CD4-positive, alpha-beta T cell treated with Interleukin-6 at 100 ng/mL for 8 hours (primary cell): ENCODE results near the gene LAMTOR3.
A peak's percentile ranks its signal among the peaks of the same experiment; 100 is the strongest.

Experiments used
- DNase-seq: peaks from one replicate; pipeline ENCODE4 v3.0.0-alpha.2; 2020; ENCODE audit warnings: mixed read lengths, low spot score

Gene LAMTOR3, protein sequence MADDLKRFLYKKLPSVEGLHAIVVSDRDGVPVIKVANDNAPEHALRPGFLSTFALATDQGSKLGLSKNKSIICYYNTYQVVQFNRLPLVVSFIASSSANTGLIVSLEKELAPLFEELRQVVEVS

DNA sequence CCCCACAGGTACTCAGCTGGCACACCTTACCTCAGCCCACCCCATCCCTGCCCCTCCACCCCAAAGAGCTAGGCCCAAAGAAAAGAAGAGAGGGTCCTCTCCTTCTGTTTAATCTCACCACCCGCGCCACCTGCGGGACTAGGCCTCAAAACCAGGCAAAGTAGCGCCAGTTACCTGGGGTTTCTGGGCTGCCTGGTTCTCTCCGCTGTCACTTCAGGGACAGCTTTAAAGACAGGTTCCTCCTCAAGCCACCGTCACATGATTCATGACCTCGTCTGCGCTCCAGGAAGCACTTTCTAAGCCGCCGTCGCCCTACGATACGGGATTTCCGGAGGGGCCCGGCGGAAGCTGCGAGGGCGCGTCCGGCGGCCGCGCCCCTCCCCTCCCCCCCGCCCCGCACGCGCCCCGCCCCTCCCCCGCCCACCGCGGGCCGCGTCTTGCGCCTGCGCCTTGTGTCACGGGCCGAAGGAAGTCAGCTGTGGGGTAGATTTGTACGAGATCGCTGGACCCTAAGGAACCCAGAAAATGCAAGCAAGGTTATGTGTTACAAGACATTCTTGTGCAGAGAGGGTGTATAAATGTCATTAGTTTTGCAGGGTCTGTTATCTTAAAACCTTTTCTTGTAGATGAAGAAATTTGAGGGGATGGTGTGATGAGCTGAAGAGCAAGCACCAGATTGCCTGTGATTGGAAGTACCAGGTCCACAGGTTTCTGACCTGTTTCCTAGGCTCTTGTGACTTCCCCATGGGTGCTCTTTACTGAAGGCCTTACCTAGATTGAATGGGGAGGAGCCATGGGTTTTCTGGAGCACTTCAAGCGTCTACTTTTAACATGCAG is at the start of gene LAMTOR3:
Gene LAMTOR3 (minus strand): TSS at position 267 of the 837 bp plus-strand sequence. CDS start 464 bp downstream, outside the sequence.
- peak; percentile 91 for DNase-seq

DNA sequence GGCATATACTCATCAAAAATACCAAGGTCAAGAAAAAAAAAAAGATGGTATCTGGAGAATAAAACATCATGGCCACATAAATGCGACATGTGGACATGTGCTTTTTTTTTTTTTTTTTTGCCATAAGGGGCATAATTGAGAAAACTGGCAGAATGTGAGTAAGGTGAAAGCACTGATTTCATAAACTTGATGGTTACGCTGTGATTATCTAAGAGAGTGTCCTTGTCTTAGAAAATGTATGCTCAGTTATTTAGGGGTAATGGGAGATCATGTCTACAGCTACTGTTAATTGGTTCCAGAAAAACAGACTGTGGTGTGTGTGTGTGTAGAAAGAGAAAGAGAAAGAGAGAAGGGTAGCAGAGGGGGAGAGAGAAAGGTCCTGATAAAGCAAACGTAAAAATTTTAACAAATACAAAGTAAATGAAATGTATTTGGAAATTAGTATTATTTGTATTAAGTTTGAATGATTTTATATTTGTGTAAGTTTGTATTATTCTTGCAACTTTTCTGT is 44.1 kb upstream of the LAMTOR3 start:
- DNase-seq: no peak

DNA sequence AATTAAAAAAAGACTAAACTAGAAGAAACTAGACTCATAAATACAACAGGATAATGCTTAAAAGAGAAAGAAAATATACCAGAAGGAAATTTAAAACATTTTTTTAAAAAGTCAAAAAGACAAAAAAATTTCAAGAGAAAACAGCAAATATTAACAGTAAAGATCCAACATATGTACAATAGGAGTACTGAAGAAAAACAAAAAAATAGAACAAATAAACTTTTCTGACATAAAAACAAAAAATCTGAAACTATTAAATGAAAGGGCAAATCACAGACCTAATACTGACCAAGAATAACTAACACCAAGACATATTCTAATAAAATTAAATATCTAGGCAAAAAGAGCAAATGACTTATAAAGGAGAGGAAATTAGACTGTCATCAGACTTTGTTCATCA is 40.7 kb upstream of the LAMTOR3 start:
- no peak for DNase-seq

DNA sequence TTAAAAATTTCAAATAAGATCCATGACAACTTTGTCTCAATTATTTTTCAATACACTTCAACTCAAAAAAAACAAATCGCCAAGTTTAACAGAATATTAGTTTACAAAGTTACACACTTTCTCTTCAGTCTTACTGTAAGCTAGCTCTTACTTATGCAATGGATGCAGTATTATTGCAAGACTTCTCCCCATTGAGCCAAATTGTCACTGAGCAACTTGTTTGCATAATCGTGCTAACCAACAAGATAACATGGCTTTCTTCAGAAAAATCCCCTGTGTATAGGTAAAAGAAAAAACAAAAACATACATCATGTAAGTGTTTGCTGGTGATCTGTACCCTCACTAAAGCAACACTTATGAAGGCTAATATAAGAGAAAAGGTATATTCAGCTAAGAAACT is 33.3 kb upstream of the LAMTOR3 start:
- no peak for DNase-seq

DNA sequence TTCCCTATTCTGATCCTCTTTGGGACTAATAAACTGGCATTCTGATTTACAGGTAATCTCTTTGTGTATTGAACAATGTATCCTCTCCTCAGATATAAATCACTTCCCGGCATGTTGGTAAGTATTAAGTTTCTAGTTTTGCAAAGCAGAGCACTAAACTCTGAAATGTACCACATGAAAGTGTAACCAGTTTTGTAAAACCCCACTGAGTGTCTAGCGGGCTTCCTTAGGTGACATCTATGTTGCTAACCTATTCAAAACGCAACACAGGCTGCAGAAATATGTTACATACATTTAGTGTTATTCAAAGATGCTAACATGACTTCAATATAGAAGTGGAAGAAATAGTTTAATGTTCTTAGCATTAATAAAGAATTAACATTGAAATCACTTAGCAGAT is 26.9 kb upstream of the LAMTOR3 start:
- peak; percentile 15 for DNase-seq

DNA sequence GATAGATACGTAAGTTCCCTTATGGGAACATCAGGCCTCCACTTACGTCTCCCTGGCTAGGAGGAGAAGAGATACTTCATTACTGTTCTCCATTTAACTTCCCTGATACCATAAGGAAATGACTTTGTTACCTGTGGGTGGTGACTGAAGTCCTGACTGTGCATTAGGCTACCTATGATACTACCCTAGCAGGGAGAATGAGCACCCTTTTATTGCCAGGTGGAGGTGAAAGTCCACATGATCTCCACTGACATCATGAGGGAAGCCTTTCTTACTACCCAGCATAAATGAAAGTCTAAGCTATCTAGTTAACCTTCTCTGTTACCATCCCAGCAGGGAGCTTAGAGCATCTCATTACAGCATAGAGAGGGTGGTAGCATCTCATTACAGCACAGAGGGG is 24.4 kb upstream of the LAMTOR3 start:
- no peak for DNase-seq

DNA sequence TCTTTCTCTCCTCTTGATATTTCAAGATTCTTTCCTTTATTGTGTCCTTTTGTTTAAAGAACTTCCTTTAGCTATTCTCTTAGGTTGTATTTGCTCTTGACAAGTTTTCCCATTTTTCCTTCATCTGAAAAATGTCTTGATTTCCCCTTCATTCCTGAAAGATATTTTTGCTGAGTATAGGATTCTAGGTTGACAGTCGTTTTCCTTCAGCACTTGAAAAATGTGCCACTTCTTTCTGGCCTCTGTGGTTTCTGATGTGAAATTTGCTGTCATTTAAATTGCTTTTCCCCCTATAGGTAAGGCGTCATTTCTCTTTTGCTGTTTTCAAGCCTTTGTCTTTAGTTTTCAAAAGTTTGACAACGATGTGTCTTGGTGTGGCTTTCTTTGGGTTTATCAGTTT is 23.3 kb upstream of the LAMTOR3 start:
- DNase-seq: no peak

DNA sequence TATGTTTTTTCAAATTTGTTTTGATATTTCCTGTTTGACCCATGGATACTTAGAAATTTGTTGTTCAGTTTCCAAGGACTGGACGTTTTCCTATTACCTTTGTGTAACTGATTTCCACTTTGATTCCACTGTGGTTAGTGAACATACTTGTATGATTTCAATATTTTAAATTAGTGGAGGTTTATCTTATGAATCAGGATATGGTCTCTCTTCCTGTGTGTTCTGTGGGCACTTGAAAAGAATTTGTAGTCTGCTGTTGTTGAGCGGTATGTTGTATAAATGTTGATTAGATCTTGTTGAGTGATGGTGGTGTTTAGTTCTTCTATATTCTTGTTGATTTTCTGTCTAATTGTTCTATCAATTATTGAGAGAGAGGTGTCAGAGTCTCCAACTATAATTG is 21.2 kb upstream of the LAMTOR3 start:
- no peak for DNase-seq

DNA sequence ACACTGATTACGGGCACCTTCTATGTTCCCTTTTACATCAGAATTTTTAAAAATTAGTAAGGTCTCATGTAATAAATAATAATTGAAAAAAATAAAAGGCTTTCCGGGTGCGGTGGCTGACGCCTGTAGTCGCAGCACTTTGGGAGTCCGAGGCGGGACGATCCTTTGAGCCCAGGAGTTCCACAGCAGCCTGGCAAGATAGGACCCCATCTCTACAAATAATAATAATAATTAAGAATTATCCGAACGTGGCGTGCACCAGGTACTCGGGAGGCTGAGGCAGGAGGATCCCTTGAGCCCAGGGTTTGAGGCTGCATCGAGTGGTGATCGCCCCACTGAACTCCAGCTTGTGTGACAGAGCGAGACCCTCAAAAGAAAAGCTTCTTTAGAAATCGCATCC is 771 bp upstream of the LAMTOR3 start:
- DNase-seq: no peak

DNA sequence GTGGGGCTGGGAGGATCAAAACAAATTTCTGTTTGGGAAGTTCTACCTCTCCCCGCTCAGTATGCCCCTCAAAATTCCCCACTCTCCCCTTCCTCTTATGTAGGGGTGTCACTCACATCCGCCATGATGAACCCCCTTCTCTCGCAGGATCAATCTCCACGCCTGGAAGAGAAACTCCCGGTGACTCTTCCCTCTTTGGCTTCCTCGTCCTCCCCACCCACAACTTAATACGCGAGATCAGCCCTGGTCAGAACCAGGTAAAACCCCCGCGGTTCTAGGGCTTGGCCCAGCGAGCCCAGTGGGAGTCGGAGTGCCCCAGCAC is 427 bp downstream of the LAMTOR3 start:
- no peak for DNase-seq

DNA sequence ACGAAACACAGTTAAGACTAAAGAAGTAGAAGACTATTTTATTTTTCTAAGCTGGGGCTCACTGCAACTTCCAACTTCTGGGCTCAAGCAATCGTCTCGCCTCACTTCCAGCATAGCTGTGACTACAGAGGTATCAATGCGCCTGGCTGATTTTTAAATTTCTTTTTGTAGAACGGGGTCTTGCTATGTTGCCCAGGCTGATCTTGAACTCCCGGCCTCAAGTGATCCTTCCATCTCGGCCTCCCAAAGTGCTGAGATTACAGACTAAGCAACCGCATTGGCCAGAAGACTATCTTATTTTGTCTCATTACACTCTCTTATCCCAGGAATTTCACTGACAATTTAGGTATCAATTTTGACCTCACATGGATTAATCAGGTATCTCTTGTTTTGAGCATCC is 1.2 kb downstream of the LAMTOR3 start:
- DNase-seq: no peak

DNA sequence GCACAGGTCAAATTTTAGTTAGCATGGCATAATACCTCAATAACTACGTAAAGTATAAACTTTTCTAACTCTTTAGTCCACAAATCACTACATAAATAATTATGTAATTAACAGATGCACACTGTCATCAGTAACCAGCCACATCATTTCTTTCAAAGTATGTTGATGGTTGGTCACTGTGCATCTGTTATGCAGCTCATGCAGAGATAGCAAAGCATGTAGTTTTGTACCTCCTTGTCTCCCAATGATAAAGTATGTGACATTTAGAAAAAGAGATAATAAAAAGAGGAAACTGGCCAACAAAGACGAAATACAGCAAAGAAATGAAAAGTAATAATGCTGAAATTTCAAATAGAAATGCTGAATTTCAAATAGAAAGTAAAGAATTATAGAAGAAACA is 2.9 kb downstream of the LAMTOR3 start:
- no peak for DNase-seq

DNA sequence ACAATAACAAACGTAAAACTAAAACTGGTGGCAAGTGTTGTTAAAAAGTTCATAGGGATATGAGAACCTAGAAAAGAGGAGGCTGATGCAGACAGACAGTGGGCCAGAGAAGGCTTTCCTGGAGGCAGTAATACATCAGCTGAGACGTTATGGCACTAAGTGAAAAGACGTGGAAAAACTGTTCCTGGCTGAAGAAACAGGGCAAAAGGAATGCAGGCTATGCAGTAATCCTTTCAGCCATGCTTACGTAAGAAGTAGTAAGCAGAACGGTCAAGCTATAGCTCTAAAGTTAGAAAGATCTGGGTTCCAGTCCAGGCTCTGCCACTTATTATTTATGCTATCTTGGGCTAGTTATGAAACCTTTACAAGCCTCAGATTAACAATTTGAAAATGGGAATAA is 6.4 kb downstream of the LAMTOR3 start:
- no peak for DNase-seq

DNA sequence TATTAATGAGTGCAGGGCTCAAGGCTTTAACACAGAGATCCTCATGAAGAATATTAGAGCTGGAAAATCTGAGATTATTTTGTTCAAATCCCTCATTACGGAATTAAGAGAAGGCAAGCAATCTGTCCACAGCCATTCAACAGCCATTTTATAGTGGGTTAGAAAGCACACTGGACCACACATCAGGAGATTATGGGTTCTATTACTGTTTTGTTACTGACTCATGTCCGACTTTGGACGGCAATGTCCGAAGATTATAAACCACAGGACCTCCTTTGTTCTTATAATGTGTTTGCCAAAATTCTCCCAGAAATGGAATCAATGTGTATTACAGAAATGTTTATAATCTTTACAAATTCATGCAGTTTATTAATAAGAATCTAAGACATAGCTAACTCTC is 8.1 kb downstream of the LAMTOR3 start:
- no peak for DNase-seq

DNA sequence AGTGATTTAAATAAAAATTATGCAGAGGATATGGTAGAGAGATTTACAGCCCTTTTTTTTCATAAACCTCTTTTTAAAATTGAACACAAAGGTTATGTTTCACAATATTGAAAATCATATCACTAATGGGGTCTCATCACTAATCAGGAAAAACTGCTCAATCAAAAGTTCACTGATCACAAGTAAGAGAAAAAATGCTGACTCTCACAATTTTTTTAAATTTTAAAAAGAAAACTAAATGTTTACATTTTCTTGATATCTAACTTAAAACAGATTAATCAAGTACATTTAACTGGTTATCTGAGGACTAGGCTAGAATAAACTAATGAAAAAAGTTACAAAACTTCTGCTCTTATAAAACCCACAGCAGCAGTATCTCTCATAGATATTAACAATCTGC is 8.5 kb downstream of the LAMTOR3 start:
- DNase-seq: no peak

DNA sequence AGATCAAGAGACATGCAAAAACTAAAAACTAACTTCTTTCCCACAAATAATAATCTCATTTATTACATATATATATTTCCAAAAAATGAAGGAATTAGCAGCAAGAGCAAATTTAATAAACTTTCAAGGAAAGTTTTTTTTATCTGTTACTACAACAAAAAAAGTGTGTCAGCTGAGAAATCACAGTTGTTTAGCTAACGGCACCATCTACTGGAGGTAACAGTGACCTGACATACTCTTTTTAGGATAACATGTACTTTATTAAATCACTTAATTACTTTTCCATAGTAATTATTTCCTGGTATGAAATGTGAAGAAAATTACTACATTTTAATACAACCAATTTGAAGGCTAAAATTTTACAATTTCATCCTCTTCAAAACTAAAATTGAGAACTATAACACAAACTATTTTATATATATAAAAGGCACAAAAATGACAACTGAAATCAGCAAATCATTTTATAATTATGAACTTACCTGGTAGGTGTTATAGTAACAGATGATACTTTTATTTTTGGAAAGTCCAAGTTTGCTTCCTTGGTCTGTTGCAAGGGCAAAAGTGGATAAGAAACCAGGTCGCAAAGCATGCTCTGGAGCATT is 9.1 kb downstream of the LAMTOR3 start:
- peak; percentile 43 for DNase-seq

DNA sequence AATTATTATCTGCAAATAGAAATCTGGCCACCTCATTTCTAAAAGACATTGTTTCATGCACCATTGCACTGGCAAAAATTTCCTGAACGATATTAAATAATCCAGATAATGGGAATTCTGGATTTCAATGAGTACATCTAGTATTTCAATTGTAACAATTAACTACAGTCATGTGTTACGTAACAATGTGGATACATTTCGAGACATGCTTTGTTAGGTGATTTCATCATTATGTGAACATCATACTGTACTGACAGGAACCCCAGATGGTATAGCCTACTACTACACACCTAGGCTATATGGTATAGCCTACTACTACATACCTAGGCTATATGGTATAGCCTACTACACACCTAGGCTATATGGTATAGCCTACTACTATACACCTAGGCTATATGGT is 14.8 kb downstream of the LAMTOR3 start:
- DNase-seq: no peak

DNA sequence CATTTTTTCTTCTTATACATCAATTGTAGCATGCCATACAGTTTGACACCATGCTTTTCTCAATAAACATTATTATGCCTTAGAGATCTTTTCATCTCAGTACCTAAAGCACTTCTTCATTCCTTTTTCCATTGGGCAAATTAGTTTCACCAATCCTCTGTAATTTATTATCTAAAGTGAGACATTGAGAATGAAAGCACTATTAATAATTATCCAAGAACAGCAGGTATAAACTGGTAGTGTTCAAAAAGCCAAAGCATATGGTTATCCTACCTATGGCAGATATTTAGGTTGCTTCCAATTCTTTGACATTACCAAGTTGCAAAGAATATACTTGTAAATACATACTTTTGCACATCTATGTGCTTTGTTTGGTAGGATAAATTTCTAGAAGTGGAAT is 15.6 kb downstream of the LAMTOR3 start:
- DNase-seq: no peak

DNA sequence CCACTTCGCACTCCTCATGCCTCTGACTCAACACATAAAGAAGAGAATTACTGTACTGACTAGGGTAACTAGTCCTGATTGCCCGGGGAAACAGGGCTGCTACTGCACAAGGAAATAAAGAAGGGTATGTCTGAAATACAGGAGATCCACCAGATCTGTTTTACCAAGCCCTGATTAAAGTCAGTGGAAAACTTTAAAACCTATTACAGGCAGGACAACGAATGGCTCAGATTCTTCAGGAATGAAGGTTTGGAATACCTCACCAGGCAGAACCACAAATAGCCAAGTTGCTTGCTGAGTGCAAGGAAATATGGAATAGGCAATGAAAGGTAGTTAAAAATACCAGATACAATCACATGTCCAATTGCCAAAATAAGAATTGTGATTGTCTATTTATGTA is 17.3 kb downstream of the LAMTOR3 start:
- DNase-seq: no peak

DNA sequence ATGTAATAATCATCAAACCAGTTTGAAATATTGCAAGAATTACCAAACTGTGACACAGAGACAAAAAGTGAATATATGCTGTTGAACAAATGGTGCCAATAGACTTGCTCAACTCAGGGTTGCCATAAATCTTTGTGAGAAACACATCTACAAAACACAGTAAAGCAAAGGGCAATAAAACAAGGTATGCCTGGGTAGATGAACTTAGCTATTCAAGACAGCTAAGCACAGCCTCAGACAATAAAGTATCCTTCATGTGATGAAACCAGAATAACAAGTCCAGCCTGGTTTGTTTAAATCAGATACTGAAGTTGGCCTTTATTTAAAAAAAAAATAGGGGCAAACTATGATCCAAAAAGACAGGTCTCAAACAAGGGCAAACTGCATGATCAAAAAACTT is 19.2 kb downstream of the LAMTOR3 start:
- DNase-seq: no peak

DNA sequence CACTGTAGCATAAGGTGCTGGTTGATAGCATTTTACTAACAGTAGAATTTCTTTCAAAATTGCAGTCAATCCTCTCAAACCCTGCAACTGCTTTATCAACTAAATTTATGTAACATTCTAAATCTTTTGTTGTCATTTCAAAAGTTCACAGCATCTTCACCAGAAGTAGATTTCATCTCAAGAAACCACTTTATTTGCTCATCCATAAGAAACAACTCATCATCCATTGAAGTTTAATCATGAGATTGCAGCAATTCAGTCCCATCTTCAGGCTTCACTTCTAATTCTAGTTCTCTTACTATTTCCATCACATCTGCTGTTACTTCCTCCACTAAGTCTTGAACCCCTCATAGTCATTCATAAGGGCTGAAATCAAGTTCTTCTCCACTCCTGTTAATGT is 21.7 kb downstream of the LAMTOR3 start:
- no peak for DNase-seq

DNA sequence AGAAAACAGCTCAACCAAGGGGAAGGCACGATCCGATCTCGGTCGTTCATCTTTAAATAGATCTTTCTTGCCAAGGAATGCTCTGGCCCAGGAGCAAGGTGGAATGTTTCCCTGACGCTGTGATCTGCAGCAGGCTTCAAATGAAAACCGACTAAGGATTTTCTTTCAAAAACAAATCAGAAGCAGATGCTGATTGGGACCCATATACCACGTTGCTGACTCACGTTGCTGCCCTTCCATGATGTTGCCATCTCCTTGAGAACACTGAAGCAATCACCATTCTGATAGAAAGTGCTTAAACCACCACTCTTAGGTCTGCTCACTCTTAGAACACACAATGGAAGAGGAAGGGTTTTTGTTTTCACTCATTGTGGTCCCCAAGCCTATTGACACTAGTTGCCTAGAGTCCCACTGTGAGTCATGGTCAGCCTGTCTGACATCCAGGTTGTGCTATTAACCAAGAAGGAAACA is 26.1 kb downstream of the LAMTOR3 start:
- DNase-seq: no peak

DNA sequence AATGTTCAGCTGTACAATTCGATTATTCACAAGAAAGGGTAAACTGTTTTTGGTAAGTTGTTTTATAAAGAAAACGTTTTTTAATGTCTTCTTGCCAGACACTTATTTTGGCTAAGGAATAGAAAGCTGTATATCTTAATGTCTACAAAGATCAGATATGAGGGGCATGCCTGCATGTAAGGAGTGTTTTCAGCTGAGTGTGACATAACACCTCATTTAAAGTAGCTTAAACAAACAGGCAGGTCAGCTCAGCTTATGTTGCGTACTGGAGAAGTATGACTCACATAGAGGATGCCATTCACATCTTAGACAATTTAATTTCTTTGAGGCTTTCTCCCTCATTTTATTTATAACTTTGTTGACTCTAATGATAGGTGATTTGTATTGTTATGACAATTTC is 30.4 kb downstream of the LAMTOR3 start:
- DNase-seq: no peak
